Pancreas (tissue), 10 donors: ENCODE results near the gene LONP2. TPM values are rescaled to one million over a fixed set of nuclear protein-coding genes. Genes with fewer than 3 reads are reported as not detected.
"Not testable (repeated sequence)": the region's sequence is repeated elsewhere in the genome, so short reads cannot be mapped to it uniquely, and the experiment has no call there.

Experiments
- ATAC-seq, 4 donors: fragments of 200-7000 bp; cut with Tn5 transposase; one replicate each; pipeline versions ENCODE4 v1.8.0 to v1.9.1; 2020; ENCODE audit warnings: mild to moderate bottlenecking in 4 of 4, moderate library complexity in 4 of 4
- DNase-seq, 6 donors: peaks; one replicate each; pipeline ENCODE4 v3.0.0-alpha.2; 2020
- FAIRE-seq: peaks from 2 replicates; lab custom pipeline; 2012; peaks lifted over from hg19 to GRCh38; lab: Jason Lieb, UNC
- H3K27ac ChIP-seq, 4 donors: fragments of 200-600 bp; sonication (generic); 1 replicate in 3 of 4; 2 replicates in 1 of 4; pipeline versions ENCODE4 v1.5.0 to v1.8.0; 2020
- H3K27me3 ChIP-seq, 4 donors: fragments of 200-600 bp; one replicate each; pipeline ENCODE4 v1.8.0; 2021
- H3K36me3 ChIP-seq, 3 donors: fragments of 200-600 bp; sonication (generic) in 1 of 3; one replicate each; pipeline versions ENCODE4 v1.5.0 to v1.8.0; 2020 to 2021
- H3K4me1 ChIP-seq, 3 donors: fragments of 200-600 bp; one replicate each; pipeline ENCODE4 v1.8.0; 2021
- H3K4me3 ChIP-seq, 4 donors: fragments of 200-600 bp; sonication (generic) in 2 of 4; one replicate each; pipeline versions ENCODE4 v1.5.0 to v1.8.0; 2020 to 2021
- H3K9me3 ChIP-seq, 4 donors: fragments of 200-600 bp; one replicate each; pipeline ENCODE4 v1.8.0; 2021
- whole genome bisulfite sequencing, 2 donors: extraction: QIAGEN DNeasy Blood & Tissue Kit; methylation state at CpG; one replicate each; pipeline ENCODE4 v1.1.7; 2013; 5-methylcytosine and 5-hydroxymethylcytosine counted together
- intact Hi-C, 3 donors: fragments of 100-400 bp; cut with DNase I; formaldehyde crosslinking; loops; one replicate each; pipeline versions ENCODE4 v1.11.1 to v1.14.2; 2022
- polyA plus RNA-seq, 2 donors: library from polyadenylated mRNA; stranded (reverse); fragments of 200-250 nt; gene quantifications; one replicate each; pipeline ENCODE4 v1.2.3, GENCODE V29; 2013
- total RNA-seq, 6 donors: library from RNA; stranded (reverse); fragmentation: NEBNext Ultra II Directional in 4 of 6; extraction: Animal tissue kit (Norgen Biotek cat#: 25700) in 4 of 6; gene quantifications; one replicate each; pipeline versions ENCODE4 v1.2.1 to v1.2.4, GENCODE V29; 2021 to 2023
- TF ChIP-seq, protein P1 (sequence below), 4 donors: fragments of 200-600 bp; sonication (generic) in 3 of 4; IDR thresholded peaks; one replicate each; pipeline versions ENCODE4 v1.5.0 to v1.8.0; 2021; ENCODE audit warnings: antibody characterized with exemption in 4 of 4
- donor health status: healthy with polysubstance abuse.
- donor health status: DM: no; HTN: no; CAD: no; lungs with moderate emphysema.
- donor health status: DM: no; HTN: no; CAD: no.
- donor health status: control.
- donor health status: control.
- donor health status: Bipolar disorder and iron deficiency.
- donor health status: DM: yes; HTN: yes; CAD: no.
- donor health status: DM: no; HTN: no; CAD: no.
- donor health status: DM: no; HTN: no; CAD: no.
- donor health status: DM: yes; HTN: yes; CAD: no.

Gene LONP2
- total and polyA plus RNA-seq, 8 donors: 31.4 to 49.1 (median 41.6) TPM

DNA sequence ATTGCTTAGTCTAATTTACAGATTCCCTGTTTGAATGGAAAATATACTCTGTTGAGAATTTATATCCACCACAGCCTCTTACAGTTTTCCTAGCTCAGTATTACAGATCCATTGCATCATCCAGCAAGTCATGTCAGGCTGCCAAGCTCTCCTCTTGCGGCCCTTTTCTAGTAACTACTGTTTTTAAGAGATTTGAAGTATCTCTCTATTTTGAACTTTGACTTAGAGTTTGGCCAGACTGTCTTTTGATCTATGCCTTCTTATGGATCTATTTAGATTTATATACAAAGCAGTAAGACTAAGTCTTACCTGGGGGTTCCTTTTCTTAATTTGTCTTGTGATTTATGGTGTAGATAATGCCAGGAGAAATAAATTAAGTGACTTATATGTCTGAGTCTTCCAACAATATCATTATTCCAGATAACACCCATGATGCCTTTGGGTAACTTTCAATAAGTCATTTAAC is 56.3 kb downstream of the LONP2 start:
- peak; percentile 14 to 46 (median 31) for ATAC-seq
- H3K27ac ChIP-seq: no peak overlapping the region
- no peak overlapping the region for H3K4me3 ChIP-seq
- peaks cover 11 to 25% (median 22%) of the 10 kb centered on the region in 3 donors for H3K4me1 ChIP-seq
- FAIRE-seq: no peak
- peak in 1 of 6 donors; percentile 60 for DNase-seq
- peaks cover 0 to 36% (median 10%) of the 10 kb centered on the region in 3 donors for H3K36me3 ChIP-seq
- no peaks in the 10 kb centered on the region for H3K27me3 ChIP-seq
- intact Hi-C loops: no loop called here
- 25 to 43% methylated on average over 1 of the region's 1 CpG for WGBS, 2 donors
- no peaks in the 10 kb centered on the region for H3K9me3 ChIP-seq
- TF ChIP-seq, protein P1, sequence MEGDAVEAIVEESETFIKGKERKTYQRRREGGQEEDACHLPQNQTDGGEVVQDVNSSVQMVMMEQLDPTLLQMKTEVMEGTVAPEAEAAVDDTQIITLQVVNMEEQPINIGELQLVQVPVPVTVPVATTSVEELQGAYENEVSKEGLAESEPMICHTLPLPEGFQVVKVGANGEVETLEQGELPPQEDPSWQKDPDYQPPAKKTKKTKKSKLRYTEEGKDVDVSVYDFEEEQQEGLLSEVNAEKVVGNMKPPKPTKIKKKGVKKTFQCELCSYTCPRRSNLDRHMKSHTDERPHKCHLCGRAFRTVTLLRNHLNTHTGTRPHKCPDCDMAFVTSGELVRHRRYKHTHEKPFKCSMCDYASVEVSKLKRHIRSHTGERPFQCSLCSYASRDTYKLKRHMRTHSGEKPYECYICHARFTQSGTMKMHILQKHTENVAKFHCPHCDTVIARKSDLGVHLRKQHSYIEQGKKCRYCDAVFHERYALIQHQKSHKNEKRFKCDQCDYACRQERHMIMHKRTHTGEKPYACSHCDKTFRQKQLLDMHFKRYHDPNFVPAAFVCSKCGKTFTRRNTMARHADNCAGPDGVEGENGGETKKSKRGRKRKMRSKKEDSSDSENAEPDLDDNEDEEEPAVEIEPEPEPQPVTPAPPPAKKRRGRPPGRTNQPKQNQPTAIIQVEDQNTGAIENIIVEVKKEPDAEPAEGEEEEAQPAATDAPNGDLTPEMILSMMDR (IDR thresholded peaks at IDR 0.05): no peak

DNA sequence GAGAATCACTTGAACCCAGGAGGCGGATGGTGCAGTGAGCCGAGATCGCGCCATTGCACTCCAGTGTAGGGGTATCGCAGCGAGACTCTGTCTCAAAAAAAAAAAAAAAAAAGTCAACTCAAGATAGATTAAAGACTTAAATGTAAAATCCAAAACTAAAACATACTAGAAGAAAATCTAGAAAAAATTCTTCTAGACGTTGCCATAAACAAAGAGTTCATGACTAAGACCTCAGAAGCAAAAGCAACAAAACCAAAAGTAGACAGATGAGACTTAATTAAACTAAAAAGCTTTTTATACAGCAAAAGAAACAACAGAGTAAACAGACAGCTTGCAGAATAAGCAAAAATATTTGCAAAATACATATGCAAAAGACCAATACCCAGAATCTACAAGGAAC is 64.4 kb downstream of the LONP2 start:
- ATAC-seq: no peak
- no peaks in the 10 kb centered on the region for H3K9me3 ChIP-seq
- intact Hi-C loops: no loop called here
- no peaks in the 10 kb centered on the region for H3K4me1 ChIP-seq
- no peak overlapping the region for H3K4me3 ChIP-seq
- H3K27me3 ChIP-seq: no peaks in the 10 kb centered on the region
- TF ChIP-seq, protein P1 (IDR thresholded peaks at IDR 0.05): no peak
- no peak overlapping the region for H3K27ac ChIP-seq
- DNase-seq: no peak
- H3K36me3 ChIP-seq: peaks cover 0 to 21% (median 6%) of the 10 kb centered on the region in 3 donors
- 98 to 99% methylated on average over 7 of the region's 7 CpGs for WGBS, 2 donors
- FAIRE-seq: no peak

DNA sequence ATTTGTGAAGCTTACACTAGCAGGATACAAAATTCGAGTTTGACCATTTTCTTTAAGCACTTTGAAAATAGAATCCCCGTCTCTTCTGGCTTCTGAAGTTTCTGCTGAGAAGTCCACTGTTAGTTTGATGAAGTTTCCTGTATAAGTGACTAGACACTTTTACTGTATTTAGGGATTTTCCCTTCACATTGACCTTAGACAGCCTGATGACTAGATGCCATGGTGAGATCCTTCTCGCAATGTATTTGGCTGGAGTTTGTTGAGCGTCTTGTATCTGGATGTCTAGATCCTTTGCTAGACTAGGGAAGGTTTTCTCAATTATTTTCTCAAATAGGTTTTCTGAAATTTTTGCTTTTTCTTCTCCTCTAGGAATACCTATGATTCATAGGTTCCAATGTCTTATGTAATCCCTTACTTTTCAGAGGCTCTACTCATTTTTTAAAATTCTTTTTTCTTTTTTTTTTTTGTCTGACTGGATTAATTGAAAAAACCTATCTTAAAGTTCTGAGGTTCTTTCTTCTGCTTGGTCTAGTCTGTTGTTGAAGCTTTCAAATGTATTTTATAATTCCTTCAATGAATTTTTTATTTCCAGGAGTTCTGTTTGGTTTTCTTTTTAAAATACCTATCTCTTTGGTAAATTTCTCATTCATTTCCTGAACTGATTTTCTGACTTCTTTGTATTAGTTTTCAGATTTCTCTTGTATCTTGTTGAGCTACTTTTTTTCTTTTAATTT is 67.0 kb downstream of the LONP2 start:
- no peak for FAIRE-seq
- no peak for DNase-seq
- WGBS, 2 donors: 98 to 100% methylated on average over 4 of the region's 4 CpGs
- no peak overlapping the region for H3K27ac ChIP-seq
- intact Hi-C loops: no loop called here
- H3K9me3 ChIP-seq: no peaks in the 10 kb centered on the region
- no peaks in the 10 kb centered on the region for H3K4me1 ChIP-seq
- TF ChIP-seq, protein P1 (IDR thresholded peaks at IDR 0.05): no peak
- H3K36me3 ChIP-seq: peaks cover 0 to 5% (median 3%) of the 10 kb centered on the region in 3 donors
- no peak for ATAC-seq
- H3K4me3 ChIP-seq: no peak overlapping the region
- H3K27me3 ChIP-seq: no peaks in the 10 kb centered on the region

DNA sequence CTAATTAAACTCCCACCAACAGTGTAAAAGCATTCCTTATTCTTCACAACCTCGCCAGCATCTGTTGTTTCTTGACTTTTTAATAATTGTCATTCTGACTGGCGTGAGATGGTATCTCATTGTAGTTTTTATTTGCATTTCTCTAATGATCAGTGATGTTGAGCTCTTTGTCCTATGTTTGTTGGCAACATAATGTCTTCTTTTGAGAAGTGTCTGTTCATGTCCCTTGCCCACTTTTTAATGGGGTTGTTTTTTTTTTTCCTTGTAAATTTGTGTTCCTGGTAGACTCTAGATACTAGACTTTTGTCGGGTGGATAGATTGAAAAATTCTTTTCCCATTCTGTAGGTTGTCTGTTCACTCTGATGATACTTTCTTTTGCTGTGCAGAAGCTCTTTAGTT is 69.8 kb downstream of the LONP2 start:
- intact Hi-C loops, H3K9me3 ChIP-seq, ATAC-seq: not testable (repeated sequence)

DNA sequence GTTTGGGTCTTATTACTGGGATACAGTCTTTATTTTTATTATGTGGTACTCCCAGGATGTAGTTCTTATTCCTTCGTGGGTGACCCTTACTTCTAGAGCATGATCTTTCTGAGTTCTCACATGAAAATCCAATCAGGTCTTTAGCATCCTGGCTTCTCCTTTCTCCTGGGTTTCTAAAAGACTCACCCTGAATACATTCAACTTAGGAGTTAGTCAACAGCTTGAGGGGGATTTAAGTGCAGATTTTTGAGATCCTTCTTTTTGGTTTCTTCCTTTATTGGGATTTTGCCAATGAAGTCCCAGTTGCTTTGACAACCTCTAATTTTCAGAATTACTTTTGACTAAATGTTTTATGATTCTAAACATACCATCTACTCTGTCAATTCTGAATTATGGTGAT is 72.9 kb downstream of the LONP2 start:
- Histone ChIP-seq H3K4me1 (no peaks in the 10 kb centered on the region), H3K27me3 (no peaks in the 10 kb centered on the region), H3K9me3 (no peaks in the 10 kb centered on the region), H3K4me3 (no peak overlapping the region), H3K27ac (no peak overlapping the region), H3K36me3 (peaks cover 0 to 5% (median 0%) of the 10 kb centered on the region in 3 donors)
- WGBS, 2 donors: 88 to 93% methylated on average over 1 of the region's 1 CpG
- DNase-seq (no peak), ATAC-seq (no peak), FAIRE-seq (no peak)
- intact Hi-C loops: no loop called here
- TF ChIP-seq, protein P1 (IDR thresholded peaks at IDR 0.05): no peak

More for the DNA sequence above, 69.8 kb downstream of the LONP2 start:
- not testable (repeated sequence) for FAIRE-seq, H3K4me3 ChIP-seq, H3K4me1 ChIP-seq, DNase-seq, H3K27ac ChIP-seq, H3K36me3 ChIP-seq, H3K27me3 ChIP-seq
- 98 to 100% methylated on average over 3 of the region's 3 CpGs for WGBS, 2 donors
